ENCODE measurements around the gene CATSPERZ. TPM values are rescaled to one million over a fixed set of nuclear protein-coding genes. Genes with fewer than 3 reads are reported as not detected.
A peak's percentile ranks its signal among the peaks of the same experiment; 100 is the strongest.

Gene CATSPERZ
- total and polyA plus RNA-seq, 2 donors (not counting 3 experiments of a cell fraction or from before 2014, with no cell fraction given): 0.11 TPM; not detected in 1

DNA sequence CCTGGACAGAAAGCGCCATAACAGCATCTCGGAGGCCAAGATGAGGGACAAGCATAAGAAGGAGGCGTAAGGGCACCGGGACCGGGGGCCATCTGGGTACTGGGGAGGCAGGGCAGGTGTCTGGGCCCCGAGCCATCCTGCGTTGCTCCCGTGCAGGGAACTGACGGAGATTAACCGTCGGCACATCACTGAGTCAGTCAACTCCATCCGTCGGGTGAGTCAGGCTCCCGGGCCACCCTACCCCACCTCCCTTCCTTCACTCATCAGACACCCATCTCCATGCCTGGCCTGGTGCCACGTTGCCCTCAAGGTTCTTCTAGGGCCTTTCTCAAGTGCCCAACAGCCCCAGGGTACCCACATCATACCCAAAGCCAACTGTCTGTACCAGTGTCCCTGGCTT, 33.8 kb upstream of the CATSPERZ start:
- Histone ChIP-seq H3K27ac (ENCODE audit: insufficient read depth, low read depth, low read length) (no peak overlapping the region), H2AFZ (ENCODE audit: low read depth, low read length) (no peak overlapping the region), H3K27me3 (ENCODE audit: control insufficient read depth in 2 of 2, insufficient read depth in 2 of 2, low read length in 2 of 2) (no peaks in the 10 kb centered on the region), H3K9me1 (replicated peaks; ENCODE audit: control insufficient read depth, extremely low read depth, insufficient read depth, low read length) (no peaks in the 10 kb centered on the region), H3K9ac (replicated peaks; ENCODE audit: extremely low read depth, insufficient read depth, low read length) (no peak overlapping the region), H3K9me3 (replicated peaks; ENCODE audit: control insufficient read depth, insufficient read depth, low read length) (no peaks in the 10 kb centered on the region), H3K36me3 (ENCODE audit: control insufficient read depth in 2 of 2, extremely low read depth in 1 of 2, insufficient read depth in 2 of 2, low read length in 2 of 2) (peaks cover 3 to 18% of the 10 kb centered on the region in 2 experiments), H3K79me2 (ENCODE audit: control insufficient read depth, insufficient read depth, low read length) (no peaks in the 10 kb centered on the region), H3K4me3 (replicated peaks in 1 of 3; ENCODE audit: insufficient read depth in 1 of 3, low read depth in 1 of 3, low read length in 3 of 3) (no peak overlapping the region), H3K4me1 (ENCODE audit: control insufficient read depth, extremely low read depth, insufficient read depth, low read length) (peaks cover 49% of the 10 kb centered on the region), H3K4me2 (ENCODE audit: insufficient read depth, low read length) (no peak overlapping the region), H4K20me1 (replicated peaks; ENCODE audit: control insufficient read depth, extremely low read depth, insufficient read depth, low read length) (no peaks in the 10 kb centered on the region)
- dilution Hi-C loops (cut with MboI; ENCODE audit: extremely low pct_ligation_motif_present, low sequenced_read_pairs): no loop called here
- POLR2A ChIA-PET: no interaction called here
- DNase-seq (ENCODE audit: low read depth, low spot score) (no peak), FAIRE-seq (peak; percentile 59)
- intact Hi-C loops (cut with micrococcal nuclease): no loop called here
- no TSS peak for BruUV-seq (replicated peaks)
- TF ChIP-seq FOS (IDR thresholded peaks at IDR 0.05; ENCODE audit: borderline replicate concordance, insufficient read depth, low read length) (peak; percentile 43), POLR2AphosphoS5 (IDR thresholded peaks at IDR 0.05; ENCODE audit: insufficient read depth, low read depth, low read length) (peak; percentile 51)
- TF ChIP-seq, protein P1, sequence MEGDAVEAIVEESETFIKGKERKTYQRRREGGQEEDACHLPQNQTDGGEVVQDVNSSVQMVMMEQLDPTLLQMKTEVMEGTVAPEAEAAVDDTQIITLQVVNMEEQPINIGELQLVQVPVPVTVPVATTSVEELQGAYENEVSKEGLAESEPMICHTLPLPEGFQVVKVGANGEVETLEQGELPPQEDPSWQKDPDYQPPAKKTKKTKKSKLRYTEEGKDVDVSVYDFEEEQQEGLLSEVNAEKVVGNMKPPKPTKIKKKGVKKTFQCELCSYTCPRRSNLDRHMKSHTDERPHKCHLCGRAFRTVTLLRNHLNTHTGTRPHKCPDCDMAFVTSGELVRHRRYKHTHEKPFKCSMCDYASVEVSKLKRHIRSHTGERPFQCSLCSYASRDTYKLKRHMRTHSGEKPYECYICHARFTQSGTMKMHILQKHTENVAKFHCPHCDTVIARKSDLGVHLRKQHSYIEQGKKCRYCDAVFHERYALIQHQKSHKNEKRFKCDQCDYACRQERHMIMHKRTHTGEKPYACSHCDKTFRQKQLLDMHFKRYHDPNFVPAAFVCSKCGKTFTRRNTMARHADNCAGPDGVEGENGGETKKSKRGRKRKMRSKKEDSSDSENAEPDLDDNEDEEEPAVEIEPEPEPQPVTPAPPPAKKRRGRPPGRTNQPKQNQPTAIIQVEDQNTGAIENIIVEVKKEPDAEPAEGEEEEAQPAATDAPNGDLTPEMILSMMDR (IDR thresholded peaks at IDR 0.05; ENCODE audit: extremely low read depth in 1 of 2, insufficient read depth in 1 of 2, low read depth in 1 of 2, low read length in 2 of 2): no peak
- CTCF ChIA-PET: interaction anchor here (2.0 to 4.8 kb wide), 2 partner anchors 18 to 36 kb away, joined by 4 to 57 read pairs; partner anchors contain the start of genes BAD and CATSPERZ

DNA sequence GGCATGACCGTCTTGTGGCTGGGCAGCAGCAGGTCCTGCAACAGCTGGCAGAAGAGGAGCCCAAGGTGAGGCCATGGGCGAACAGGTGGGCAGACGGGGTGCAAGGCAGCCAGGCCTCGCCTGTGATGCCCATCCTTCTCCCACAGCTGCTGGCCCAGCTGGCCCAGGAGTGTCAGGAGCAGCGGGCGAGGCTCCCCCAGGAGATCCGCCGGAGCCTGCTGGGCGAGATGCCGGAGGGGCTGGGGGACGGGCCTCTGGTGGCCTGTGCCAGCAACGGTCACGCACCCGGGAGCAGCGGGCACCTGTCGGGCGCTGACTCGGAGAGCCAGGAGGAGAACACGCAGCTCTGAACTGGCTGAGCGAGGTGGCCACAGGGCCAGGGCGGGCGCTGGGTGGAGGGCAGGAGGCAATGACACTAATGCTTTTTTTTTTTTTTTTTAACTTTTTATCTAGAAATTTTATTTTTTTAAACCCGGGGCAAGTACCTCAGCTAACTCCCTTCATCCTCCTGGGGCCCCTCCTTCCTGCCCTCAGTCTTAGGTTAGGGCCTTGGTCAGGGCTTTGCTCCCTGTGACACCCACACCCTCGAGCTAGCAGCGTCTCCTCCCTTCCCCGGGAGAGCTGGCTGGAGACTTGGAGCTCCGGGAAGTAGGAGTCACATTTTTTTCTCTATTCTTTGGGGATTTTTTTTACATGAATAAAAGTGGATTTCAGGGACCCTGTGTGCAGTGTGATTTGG, 32.8 kb upstream of the CATSPERZ start:
- peak; percentile 24 for FAIRE-seq
- Histone ChIP-seq H3K79me2 (ENCODE audit: control insufficient read depth, insufficient read depth, low read length) (no peaks in the 10 kb centered on the region), H3K9me3 (replicated peaks; ENCODE audit: control insufficient read depth, insufficient read depth, low read length) (no peaks in the 10 kb centered on the region), H3K4me3 (replicated peaks in 1 of 3; ENCODE audit: insufficient read depth in 1 of 3, low read depth in 1 of 3, low read length in 3 of 3) (no peak overlapping the region), H3K27ac (ENCODE audit: insufficient read depth, low read depth, low read length) (peak overlapping the region; percentile 76), H3K9me1 (replicated peaks; ENCODE audit: control insufficient read depth, extremely low read depth, insufficient read depth, low read length) (no peaks in the 10 kb centered on the region), H3K9ac (replicated peaks; ENCODE audit: extremely low read depth, insufficient read depth, low read length) (no peak overlapping the region), H3K4me1 (ENCODE audit: control insufficient read depth, extremely low read depth, insufficient read depth, low read length) (peaks cover 53% of the 10 kb centered on the region), H3K4me2 (ENCODE audit: insufficient read depth, low read length) (peak overlapping the region; percentile 43), H2AFZ (ENCODE audit: low read depth, low read length) (no peak overlapping the region), H3K27me3 (ENCODE audit: control insufficient read depth in 2 of 2, insufficient read depth in 2 of 2, low read length in 2 of 2) (no peaks in the 10 kb centered on the region), H4K20me1 (replicated peaks; ENCODE audit: control insufficient read depth, extremely low read depth, insufficient read depth, low read length) (no peaks in the 10 kb centered on the region), H3K36me3 (ENCODE audit: control insufficient read depth in 2 of 2, extremely low read depth in 1 of 2, insufficient read depth in 2 of 2, low read length in 2 of 2) (peaks cover 2 to 14% of the 10 kb centered on the region in 2 experiments)
- CTCF ChIA-PET: interaction anchor here (0.7 to 5.6 kb wide), 9 partner anchors 9 to 88 kb away, joined by 3 to 60 read pairs (median 6); partner anchors contain the start of genes CATSPERZ, PLCB3 and PPP1R14B
- POLR2A ChIA-PET: interaction anchor here (0.7 to 2.6 kb wide), 3 partner anchors 22 to 62 kb away, joined by 3 to 10 read pairs (median 5); partner anchors contain the start of genes FERMT3 and PPP1R14B
- TF ChIP-seq MYC (IDR thresholded peaks at IDR 0.05; ENCODE audit: low read depth, low read length) (no peak), GATA2 (IDR thresholded peaks at IDR 0.05; ENCODE audit: insufficient read depth, insufficient read length, low read depth, low read length) (no peak)
- TF ChIP-seq, protein P2, sequence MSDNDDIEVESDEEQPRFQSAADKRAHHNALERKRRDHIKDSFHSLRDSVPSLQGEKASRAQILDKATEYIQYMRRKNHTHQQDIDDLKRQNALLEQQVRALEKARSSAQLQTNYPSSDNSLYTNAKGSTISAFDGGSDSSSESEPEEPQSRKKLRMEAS (IDR thresholded peaks at IDR 0.05; ENCODE audit: insufficient read depth, insufficient read length): no peak
- DNase-seq (ENCODE audit: low read depth, low spot score): no peak
- intact Hi-C loops (cut with micrococcal nuclease): no loop called here
- dilution Hi-C loops (cut with MboI; ENCODE audit: extremely low pct_ligation_motif_present, low sequenced_read_pairs): no loop called here
- BruUV-seq (replicated peaks): no TSS peak

All from endothelial cell of umbilical vein (primary cell).